ENCODE data around the gene GALNTL6. TPM values are rescaled to one million over a fixed set of nuclear protein-coding genes. Genes with fewer than 3 reads are reported as not detected.

The GALNTL6 gene
- total and polyA plus RNA-seq, 2 of the 4 experiments (the other 2 are of a cell fraction) = under 0.01 TPM; not detected in 1

DNA sequence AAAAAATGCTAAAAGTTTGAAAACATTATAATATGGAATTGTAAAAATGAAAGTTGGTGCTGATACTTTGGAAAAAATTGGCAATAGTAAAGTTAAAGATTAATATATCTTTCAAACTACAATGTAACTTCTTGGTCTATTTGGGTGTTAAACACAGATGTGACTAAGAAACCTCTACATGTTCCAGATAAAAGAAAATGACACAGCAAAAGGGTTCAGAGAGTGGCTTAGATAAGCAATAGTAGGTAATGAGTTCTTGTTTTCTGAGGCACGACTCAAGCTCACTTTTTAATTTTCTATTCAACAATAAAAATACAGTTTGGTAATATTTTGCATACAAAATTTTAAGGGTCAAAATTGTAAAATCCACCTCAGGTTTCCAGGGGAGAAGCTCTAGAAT lies 292.7 kb downstream of the GALNTL6 start:
- TF ChIP-seq CHD1 (IDR thresholded peaks at IDR 0.05; ENCODE audit: low read depth, low read length) (no peak), MXI1 (IDR thresholded peaks at IDR 0.05; ENCODE audit: borderline replicate concordance, low read depth, low read length) (no peak), RFX5 (IDR thresholded peaks at IDR 0.05; ENCODE audit: low read depth, low read length) (no peak), RCOR1 (IDR thresholded peaks at IDR 0.05; ENCODE audit: insufficient replicate concordance, low read length) (no peak), POLR2A (IDR thresholded peaks at IDR 0.05; ENCODE audit: low read depth, low read length) (no peak), NFE2L2 (IDR thresholded peaks at IDR 0.05; ENCODE audit: low read depth, low read length) (no peak)
- TF ChIP-seq, protein P1, sequence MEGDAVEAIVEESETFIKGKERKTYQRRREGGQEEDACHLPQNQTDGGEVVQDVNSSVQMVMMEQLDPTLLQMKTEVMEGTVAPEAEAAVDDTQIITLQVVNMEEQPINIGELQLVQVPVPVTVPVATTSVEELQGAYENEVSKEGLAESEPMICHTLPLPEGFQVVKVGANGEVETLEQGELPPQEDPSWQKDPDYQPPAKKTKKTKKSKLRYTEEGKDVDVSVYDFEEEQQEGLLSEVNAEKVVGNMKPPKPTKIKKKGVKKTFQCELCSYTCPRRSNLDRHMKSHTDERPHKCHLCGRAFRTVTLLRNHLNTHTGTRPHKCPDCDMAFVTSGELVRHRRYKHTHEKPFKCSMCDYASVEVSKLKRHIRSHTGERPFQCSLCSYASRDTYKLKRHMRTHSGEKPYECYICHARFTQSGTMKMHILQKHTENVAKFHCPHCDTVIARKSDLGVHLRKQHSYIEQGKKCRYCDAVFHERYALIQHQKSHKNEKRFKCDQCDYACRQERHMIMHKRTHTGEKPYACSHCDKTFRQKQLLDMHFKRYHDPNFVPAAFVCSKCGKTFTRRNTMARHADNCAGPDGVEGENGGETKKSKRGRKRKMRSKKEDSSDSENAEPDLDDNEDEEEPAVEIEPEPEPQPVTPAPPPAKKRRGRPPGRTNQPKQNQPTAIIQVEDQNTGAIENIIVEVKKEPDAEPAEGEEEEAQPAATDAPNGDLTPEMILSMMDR (conservative IDR thresholded peaks at IDR 0.05; ENCODE audit: low read depth, low read length) = no peak
- TF ChIP-seq, protein P2, sequence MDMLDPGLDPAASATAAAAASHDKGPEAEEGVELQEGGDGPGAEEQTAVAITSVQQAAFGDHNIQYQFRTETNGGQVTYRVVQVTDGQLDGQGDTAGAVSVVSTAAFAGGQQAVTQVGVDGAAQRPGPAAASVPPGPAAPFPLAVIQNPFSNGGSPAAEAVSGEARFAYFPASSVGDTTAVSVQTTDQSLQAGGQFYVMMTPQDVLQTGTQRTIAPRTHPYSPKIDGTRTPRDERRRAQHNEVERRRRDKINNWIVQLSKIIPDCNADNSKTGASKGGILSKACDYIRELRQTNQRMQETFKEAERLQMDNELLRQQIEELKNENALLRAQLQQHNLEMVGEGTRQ (IDR thresholded peaks at IDR 0.05; ENCODE audit: low read depth, low read length) = no peak
- Histone ChIP-seq H3K18ac (ENCODE audit: low read depth, low read length) (no peak overlapping the region), H2BK15ac (ENCODE audit: low read depth, low read length) (no peak overlapping the region), H3K4ac (ENCODE audit: low read depth, low read length) (no peak overlapping the region), H2BK5ac (ENCODE audit: low read depth, low read length, poor library complexity, severe bottlenecking) (no peak overlapping the region), H3K9me1 (ENCODE audit: insufficient read depth, low read length) (no peaks in the 10 kb centered on the region), H2AK9ac (replicated peaks; ENCODE audit: low read depth, low read length, poor library complexity) (no peak overlapping the region), H3K56ac (ENCODE audit: extremely low read depth, insufficient read depth, low read length) (no peak overlapping the region), H3K36me3 (ENCODE audit: control insufficient read depth, insufficient read depth, low read length) (no peaks in the 10 kb centered on the region), H3K79me1 (ENCODE audit: low read depth in 1 of 2, low read length in 2 of 2) (no peaks in the 10 kb centered on the region), H2BK120ac (ENCODE audit: low read depth, low read length) (no peak overlapping the region), H3K14ac (replicated peaks; ENCODE audit: low read depth, low read length) (no peak overlapping the region), H3K4me2 (ENCODE audit: low read depth, low read length) (no peak overlapping the region), H3K4me1 (ENCODE audit: control insufficient read depth, insufficient read depth, low read length) (no peaks in the 10 kb centered on the region), H4K5ac (ENCODE audit: low read depth, low read length) (no peak overlapping the region), H3K9me3 (ENCODE audit: control insufficient read depth, insufficient read depth, low read length) (0 out of 2 replicates have a peak, but pooled peaks cover 3% of the 10 kb centered on the region), H4K8ac (ENCODE audit: low read depth in 2 of 2, low read length in 2 of 2) (no peak overlapping the region), H2BK20ac (ENCODE audit: low read depth, low read length) (no peak overlapping the region), H3K27me3 (ENCODE audit: control insufficient read depth, insufficient read depth, low read length) (no peaks in the 10 kb centered on the region), H4K20me1 (ENCODE audit: insufficient read depth, low read length) (no peaks in the 10 kb centered on the region), H2AK5ac (ENCODE audit: low read depth, low read length) (no peak overlapping the region), H3K27ac (ENCODE audit: insufficient read depth, low read length) (no peak overlapping the region), H3K9ac (ENCODE audit: low read depth, low read length) (no peak overlapping the region), H3K4me3 (ENCODE audit: insufficient read depth, low read depth, low read length) (no peak overlapping the region), H2AFZ (replicated peaks; ENCODE audit: low read length, poor library complexity) (no peak overlapping the region), H3K23ac (ENCODE audit: low read depth, low read length) (no peak overlapping the region), H4K91ac (ENCODE audit: insufficient read depth, low read depth, low read length) (no peak overlapping the region)
- in situ Hi-C loops (cut with MboI; ENCODE audit: low sequenced_read_pairs) (no loop called here), intact Hi-C loops (cut with micrococcal nuclease) (no loop called here), dilution Hi-C loops (cut with HindIII; ENCODE audit: low sequenced_read_pairs, unreplicated experiment) (no loop called here)
- DNase-seq (no peak), ATAC-seq (ENCODE audit: low read depth) (no peak)
- ChIA-PET CTCF (no interaction called here), POLR2A (ENCODE audit: unreplicated experiment) (no interaction called here)
- no CpG with 5 or more reads among the region's 1 CpG for WGBS, 2 experiments (ENCODE audit: extremely low coverage in 2 of 2, insufficient read length in 1 of 2)
- no TSS peak for BruUV-seq (replicated peaks)
